ENCODE measurements around the gene AMOTL1. TPM values are rescaled to one million over a fixed set of nuclear protein-coding genes. Genes with fewer than 3 reads are reported as not detected.

The AMOTL1 gene
- total RNA-seq, 1 donor from 2014 or later: 35.9 TPM

- TF ChIP-seq CTCF (IDR thresholded peaks at IDR 0.05; ENCODE audit: unreplicated experiment): no peak
- DNase-seq (ENCODE audit: low spot score): no peak
- no peak overlapping the region for H3K27ac Mint-ChIP-seq (ENCODE audit: unreplicated experiment)
- H3K9me3 Mint-ChIP-seq (ENCODE audit: unreplicated experiment): no peaks in the 10 kb centered on the region
- peaks cover 29% of the 10 kb centered on the region for H3K36me3 Mint-ChIP-seq (ENCODE audit: low read depth, unreplicated experiment)
- no peak overlapping the region for H3K4me3 Mint-ChIP-seq (ENCODE audit: unreplicated experiment)
- H3K27me3 Mint-ChIP-seq (ENCODE audit: unreplicated experiment): no peaks in the 10 kb centered on the region
- no peaks in the 10 kb centered on the region for H3K4me1 Mint-ChIP-seq (ENCODE audit: unreplicated experiment)
Measured at GRCh38 chr11:94834911-94835593, 66.9 kb downstream of the AMOTL1 start.

GRCh38 chr11:94835594-94835927, 67.4 kb downstream of the AMOTL1 start:
- TF ChIP-seq CTCF (IDR thresholded peaks at IDR 0.05; ENCODE audit: unreplicated experiment): no peak
- Mint-ChIP-seq H3K9me3 (ENCODE audit: unreplicated experiment) (no peaks in the 10 kb centered on the region), H3K36me3 (ENCODE audit: low read depth, unreplicated experiment) (peaks cover 25% of the 10 kb centered on the region), H3K27me3 (ENCODE audit: unreplicated experiment) (no peaks in the 10 kb centered on the region), H3K4me3 (ENCODE audit: unreplicated experiment) (no peak overlapping the region), H3K27ac (ENCODE audit: unreplicated experiment) (no peak overlapping the region), H3K4me1 (ENCODE audit: unreplicated experiment) (no peaks in the 10 kb centered on the region)
- no peak for DNase-seq (ENCODE audit: low spot score)

GRCh38 chr11:94837317-94837716, 69.2 kb downstream of the AMOTL1 start:
- Mint-ChIP-seq H3K27ac (ENCODE audit: unreplicated experiment) (no peak overlapping the region), H3K27me3 (ENCODE audit: unreplicated experiment) (no peaks in the 10 kb centered on the region), H3K4me3 (ENCODE audit: unreplicated experiment) (no peak overlapping the region), H3K4me1 (ENCODE audit: unreplicated experiment) (no peaks in the 10 kb centered on the region), H3K9me3 (ENCODE audit: unreplicated experiment) (no peaks in the 10 kb centered on the region), H3K36me3 (ENCODE audit: low read depth, unreplicated experiment) (peaks cover 15% of the 10 kb centered on the region)
- DNase-seq (ENCODE audit: low spot score): no peak
- no peak for TF ChIP-seq CTCF (IDR thresholded peaks at IDR 0.05; ENCODE audit: unreplicated experiment)

GRCh38 chr11:94838027-94838731, 70.0 kb downstream of the AMOTL1 start:
- Mint-ChIP-seq H3K9me3 (ENCODE audit: unreplicated experiment) (no peaks in the 10 kb centered on the region), H3K4me1 (ENCODE audit: unreplicated experiment) (no peaks in the 10 kb centered on the region), H3K27me3 (ENCODE audit: unreplicated experiment) (no peaks in the 10 kb centered on the region), H3K4me3 (ENCODE audit: unreplicated experiment) (no peak overlapping the region), H3K36me3 (ENCODE audit: low read depth, unreplicated experiment) (peaks cover 16% of the 10 kb centered on the region), H3K27ac (ENCODE audit: unreplicated experiment) (no peak overlapping the region)
- no peak for TF ChIP-seq CTCF (IDR thresholded peaks at IDR 0.05; ENCODE audit: unreplicated experiment)
- no peak for DNase-seq (ENCODE audit: low spot score)

- Mint-ChIP-seq H3K4me1 (ENCODE audit: unreplicated experiment) (no peaks in the 10 kb centered on the region), H3K4me3 (ENCODE audit: unreplicated experiment) (no peak overlapping the region), H3K9me3 (ENCODE audit: unreplicated experiment) (no peaks in the 10 kb centered on the region), H3K27ac (ENCODE audit: unreplicated experiment) (no peak overlapping the region), H3K27me3 (ENCODE audit: unreplicated experiment) (no peaks in the 10 kb centered on the region), H3K36me3 (ENCODE audit: low read depth, unreplicated experiment) (peaks cover 22% of the 10 kb centered on the region)
- no peak for DNase-seq (ENCODE audit: low spot score)
- no peak for TF ChIP-seq CTCF (IDR thresholded peaks at IDR 0.05; ENCODE audit: unreplicated experiment)
Measured at GRCh38 chr11:94840209-94840608, 72.1 kb downstream of the AMOTL1 start.
